ENCODE data around the gene TOX3.

DNA sequence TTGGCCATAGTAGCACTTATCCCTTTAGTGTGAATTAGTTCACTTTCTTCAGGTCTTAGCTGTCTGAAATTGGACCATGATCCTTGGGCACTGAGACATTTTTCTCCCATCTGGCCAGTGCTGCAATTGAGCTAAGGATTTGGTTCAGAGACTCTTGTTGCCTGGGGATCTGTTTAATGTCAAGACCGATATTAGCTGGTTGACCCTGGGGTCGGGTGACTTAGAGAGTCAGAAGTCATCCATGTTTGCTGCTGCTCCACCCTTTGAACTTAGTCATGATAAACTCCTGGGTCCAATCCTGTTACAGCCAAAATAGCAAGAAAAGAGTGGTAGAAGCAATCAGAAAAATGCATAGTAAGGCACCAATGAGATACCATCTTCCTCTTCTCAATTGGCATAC lies 45.8 kb upstream of the TOX3 start:
- TF ChIP-seq MAX (IDR thresholded peaks at IDR 0.05): no peak
- TF ChIP-seq CEBPB (IDR thresholded peaks at IDR 0.05): no peak
- no peak for TF ChIP-seq CTCF (IDR thresholded peaks at IDR 0.05)
- TF ChIP-seq POLR2A (IDR thresholded peaks at IDR 0.05; ENCODE audit: low read length): no peak
- TF ChIP-seq EP300 (IDR thresholded peaks at IDR 0.05): no peak
- TF ChIP-seq RNF2 (IDR thresholded peaks at IDR 0.05; ENCODE audit: borderline replicate concordance, low read depth): no peak
- no peak for TF ChIP-seq E2F6 (IDR thresholded peaks at IDR 0.05; ENCODE audit: borderline replicate concordance, low read depth)
- TF ChIP-seq, protein P1, sequence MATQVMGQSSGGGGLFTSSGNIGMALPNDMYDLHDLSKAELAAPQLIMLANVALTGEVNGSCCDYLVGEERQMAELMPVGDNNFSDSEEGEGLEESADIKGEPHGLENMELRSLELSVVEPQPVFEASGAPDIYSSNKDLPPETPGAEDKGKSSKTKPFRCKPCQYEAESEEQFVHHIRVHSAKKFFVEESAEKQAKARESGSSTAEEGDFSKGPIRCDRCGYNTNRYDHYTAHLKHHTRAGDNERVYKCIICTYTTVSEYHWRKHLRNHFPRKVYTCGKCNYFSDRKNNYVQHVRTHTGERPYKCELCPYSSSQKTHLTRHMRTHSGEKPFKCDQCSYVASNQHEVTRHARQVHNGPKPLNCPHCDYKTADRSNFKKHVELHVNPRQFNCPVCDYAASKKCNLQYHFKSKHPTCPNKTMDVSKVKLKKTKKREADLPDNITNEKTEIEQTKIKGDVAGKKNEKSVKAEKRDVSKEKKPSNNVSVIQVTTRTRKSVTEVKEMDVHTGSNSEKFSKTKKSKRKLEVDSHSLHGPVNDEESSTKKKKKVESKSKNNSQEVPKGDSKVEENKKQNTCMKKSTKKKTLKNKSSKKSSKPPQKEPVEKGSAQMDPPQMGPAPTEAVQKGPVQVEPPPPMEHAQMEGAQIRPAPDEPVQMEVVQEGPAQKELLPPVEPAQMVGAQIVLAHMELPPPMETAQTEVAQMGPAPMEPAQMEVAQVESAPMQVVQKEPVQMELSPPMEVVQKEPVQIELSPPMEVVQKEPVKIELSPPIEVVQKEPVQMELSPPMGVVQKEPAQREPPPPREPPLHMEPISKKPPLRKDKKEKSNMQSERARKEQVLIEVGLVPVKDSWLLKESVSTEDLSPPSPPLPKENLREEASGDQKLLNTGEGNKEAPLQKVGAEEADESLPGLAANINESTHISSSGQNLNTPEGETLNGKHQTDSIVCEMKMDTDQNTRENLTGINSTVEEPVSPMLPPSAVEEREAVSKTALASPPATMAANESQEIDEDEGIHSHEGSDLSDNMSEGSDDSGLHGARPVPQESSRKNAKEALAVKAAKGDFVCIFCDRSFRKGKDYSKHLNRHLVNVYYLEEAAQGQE (IDR thresholded peaks at IDR 0.05): no peak
- no peak for TF ChIP-seq CBX2 (IDR thresholded peaks at IDR 0.05; ENCODE audit: borderline replicate concordance, low read depth)
- no peak for TF ChIP-seq HDAC2 (IDR thresholded peaks at IDR 0.05)
